ENCODE measurements around the gene CYBB. TPM values are rescaled to one million over a fixed set of nuclear protein-coding genes. Genes with fewer than 3 reads are reported as not detected.

Gene CYBB
- total RNA-seq, 1 experiment from 2014 or later: 0.23 TPM

- DNase-seq (ENCODE audit: low read depth, low spot score): no peak
- Histone ChIP-seq H3K36me3 (ENCODE audit: control insufficient read depth, insufficient read depth, low read length) (no peaks in the 10 kb centered on the region), H3K27me3 (ENCODE audit: control insufficient read depth, insufficient read depth, low read length) (no peaks in the 10 kb centered on the region), H3K9me3 (ENCODE audit: control insufficient read depth, insufficient read depth, low read depth, low read length) (no peaks in the 10 kb centered on the region), H3K4me3 (ENCODE audit: low read depth in 2 of 2, low read length in 2 of 2) (no peak overlapping the region), H3K4me1 (ENCODE audit: control insufficient read depth, insufficient read depth, low read length) (no peaks in the 10 kb centered on the region), H3K27ac (ENCODE audit: low read length) (no peak overlapping the region)
- ATAC-seq: no peak
- in situ Hi-C loops (cut with HindIII; ENCODE audit: low pct_unique_long_range_greater_than_20kb, low sequenced_read_pairs) (no loop called here), intact Hi-C loops (cut with micrococcal nuclease; ENCODE audit: unreplicated experiment) (no loop called here)
- TF ChIP-seq TCF7L2 (IDR thresholded peaks at IDR 0.05; ENCODE audit: low read depth, low read length) (no peak), CTCF (IDR thresholded peaks at IDR 0.05) (no peak), SIN3A (IDR thresholded peaks at IDR 0.05; ENCODE audit: borderline replicate concordance, insufficient read depth, low read depth, low read length) (no peak), REST (IDR thresholded peaks at IDR 0.05; ENCODE audit: insufficient read depth in 1 of 2, low read depth in 2 of 2, low read length in 1 of 2) (no peak), POLR2AphosphoS5 (IDR thresholded peaks at IDR 0.05; ENCODE audit: low read depth, low read length) (no peak)
- POLR2A ChIA-PET: no interaction called here
- CTCF ChIA-PET: no interaction called here
- BruUV-seq (replicated peaks): no TSS peak
Observed at GRCh38 chrX:37796805-37797204, 16.9 kb downstream of the CYBB start.

GRCh38 chrX:37799936-37800335 is 20.1 kb downstream of the CYBB start:
- H3K27ac ChIP-seq (ENCODE audit: low read length): no peak overlapping the region
- in situ Hi-C loops (cut with HindIII; ENCODE audit: low pct_unique_long_range_greater_than_20kb, low sequenced_read_pairs) (no loop called here), intact Hi-C loops (cut with micrococcal nuclease; ENCODE audit: unreplicated experiment) (no loop called here)
- H3K9me3 ChIP-seq (ENCODE audit: control insufficient read depth, insufficient read depth, low read depth, low read length): no peaks in the 10 kb centered on the region
- H3K4me1 ChIP-seq (ENCODE audit: control insufficient read depth, insufficient read depth, low read length): no peaks in the 10 kb centered on the region
- no peaks in the 10 kb centered on the region for H3K36me3 ChIP-seq (ENCODE audit: control insufficient read depth, insufficient read depth, low read length)
- ChIA-PET CTCF (no interaction called here), POLR2A (no interaction called here)
- no peak overlapping the region for H3K4me3 ChIP-seq (ENCODE audit: low read depth in 2 of 2, low read length in 2 of 2)
- ATAC-seq: no peak
- DNase-seq (ENCODE audit: low read depth, low spot score): no peak
- H3K27me3 ChIP-seq (ENCODE audit: control insufficient read depth, insufficient read depth, low read length): no peaks in the 10 kb centered on the region
- TF ChIP-seq SIN3A (IDR thresholded peaks at IDR 0.05; ENCODE audit: borderline replicate concordance, insufficient read depth, low read depth, low read length) (no peak), TCF7L2 (IDR thresholded peaks at IDR 0.05; ENCODE audit: low read depth, low read length) (no peak), CTCF (IDR thresholded peaks at IDR 0.05) (no peak), POLR2AphosphoS5 (IDR thresholded peaks at IDR 0.05; ENCODE audit: low read depth, low read length) (no peak), REST (IDR thresholded peaks at IDR 0.05; ENCODE audit: insufficient read depth in 1 of 2, low read depth in 2 of 2, low read length in 1 of 2) (no peak)
- no TSS peak for BruUV-seq (replicated peaks)

All from Panc1 (cell line).